ENCODE results near the gene PREPL. TPM values are rescaled to one million over a fixed set of nuclear protein-coding genes. Genes with fewer than 3 reads are reported as not detected.

Gene PREPL
- total RNA-seq, 6 experiments from 2014 or later = 13.6 to 20.8 (median 19.6) TPM

DNA sequence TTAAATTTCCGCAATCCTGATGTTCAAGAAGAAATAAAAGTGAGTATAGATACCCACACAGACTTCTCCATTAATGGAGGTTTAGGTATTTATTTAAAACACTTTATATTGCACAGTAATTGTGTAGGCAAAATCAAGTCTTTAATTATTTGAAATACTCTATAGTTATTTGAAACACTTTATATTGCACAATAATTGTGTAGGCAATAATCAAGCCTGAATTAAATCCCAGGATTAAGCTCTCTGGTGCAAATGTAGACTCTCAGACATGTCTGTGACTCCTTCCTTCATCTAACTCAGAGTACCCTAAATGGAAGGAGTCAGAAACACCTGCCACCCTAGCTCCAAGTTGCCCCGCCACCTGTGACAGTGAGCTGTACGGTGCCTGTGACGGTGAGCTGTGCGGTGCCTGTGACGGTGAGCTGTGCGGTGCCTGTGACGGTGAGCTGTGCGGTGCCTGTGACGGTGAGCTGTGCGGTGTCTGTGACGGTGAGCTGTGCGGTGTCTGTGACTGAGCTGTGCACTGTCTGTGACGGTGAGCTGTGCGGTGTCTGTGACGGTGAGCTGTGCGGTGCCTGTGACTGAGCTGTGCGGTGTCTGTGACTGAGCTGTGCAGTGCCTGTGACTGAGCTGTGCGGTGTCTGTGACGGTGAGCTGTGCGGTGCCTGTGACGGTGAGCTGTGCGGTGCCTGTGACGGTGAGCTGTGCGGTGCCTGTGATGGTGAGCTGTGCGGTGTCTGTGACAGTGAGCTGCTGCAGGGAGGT lies 75.0 kb downstream of the PREPL start:
- H3K4me1 ChIP-seq = peaks cover 0 to 32% (median 13%) of the 10 kb centered on the region in 4 donors
- WGBS (ENCODE audit: insufficient coverage, low coverage, low lambda C conversion rate, missing lambda C conversion rate) = 90% methylated on average over 21 of the region's 26 CpGs
- H3K4me3 ChIP-seq = no peak overlapping the region
- TF ChIP-seq POLR2A (IDR thresholded peaks at IDR 0.05) = no peak
- TF ChIP-seq, protein P1, sequence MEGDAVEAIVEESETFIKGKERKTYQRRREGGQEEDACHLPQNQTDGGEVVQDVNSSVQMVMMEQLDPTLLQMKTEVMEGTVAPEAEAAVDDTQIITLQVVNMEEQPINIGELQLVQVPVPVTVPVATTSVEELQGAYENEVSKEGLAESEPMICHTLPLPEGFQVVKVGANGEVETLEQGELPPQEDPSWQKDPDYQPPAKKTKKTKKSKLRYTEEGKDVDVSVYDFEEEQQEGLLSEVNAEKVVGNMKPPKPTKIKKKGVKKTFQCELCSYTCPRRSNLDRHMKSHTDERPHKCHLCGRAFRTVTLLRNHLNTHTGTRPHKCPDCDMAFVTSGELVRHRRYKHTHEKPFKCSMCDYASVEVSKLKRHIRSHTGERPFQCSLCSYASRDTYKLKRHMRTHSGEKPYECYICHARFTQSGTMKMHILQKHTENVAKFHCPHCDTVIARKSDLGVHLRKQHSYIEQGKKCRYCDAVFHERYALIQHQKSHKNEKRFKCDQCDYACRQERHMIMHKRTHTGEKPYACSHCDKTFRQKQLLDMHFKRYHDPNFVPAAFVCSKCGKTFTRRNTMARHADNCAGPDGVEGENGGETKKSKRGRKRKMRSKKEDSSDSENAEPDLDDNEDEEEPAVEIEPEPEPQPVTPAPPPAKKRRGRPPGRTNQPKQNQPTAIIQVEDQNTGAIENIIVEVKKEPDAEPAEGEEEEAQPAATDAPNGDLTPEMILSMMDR (IDR thresholded peaks at IDR 0.05) = no peak
- H3K27me3 ChIP-seq = no peaks in the 10 kb centered on the region
- no peaks in the 10 kb centered on the region for H3K36me3 ChIP-seq
- H3K27ac ChIP-seq = peak overlapping the region in 1 of 3 donors; percentile 90
- ATAC-seq (no peak), DNase-seq (no peak)
- intact Hi-C loops (cut with DNase I) = no loop called here
- H3K9me3 ChIP-seq = no peaks in the 10 kb centered on the region

DNA sequence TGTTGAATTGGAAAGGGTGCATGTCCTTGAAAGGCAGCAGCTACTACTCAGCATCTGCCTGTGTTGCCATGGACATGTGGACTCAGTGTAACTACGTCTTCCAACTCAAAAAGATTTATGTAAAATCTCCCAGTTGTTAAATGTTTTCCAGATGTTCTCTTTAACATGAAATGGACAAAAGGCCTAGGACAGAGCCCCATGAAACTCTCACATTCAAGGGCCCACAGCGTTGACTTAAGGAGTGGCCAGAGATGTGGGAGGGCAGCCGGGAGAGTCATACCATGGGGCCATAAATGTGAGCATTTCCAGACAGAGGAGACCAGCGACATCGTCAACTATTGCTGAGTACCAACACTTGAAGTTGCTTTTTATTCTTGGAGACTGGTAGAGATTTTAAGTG lies 76.1 kb downstream of the PREPL start:
- no peak for DNase-seq
- H3K27ac ChIP-seq = no peak overlapping the region
- no peak overlapping the region for H3K4me3 ChIP-seq
- H3K4me1 ChIP-seq = peaks cover 0 to 22% (median 9%) of the 10 kb centered on the region in 4 donors
- H3K27me3 ChIP-seq = no peaks in the 10 kb centered on the region
- TF ChIP-seq POLR2A (IDR thresholded peaks at IDR 0.05) = no peak
- TF ChIP-seq, protein P1 (IDR thresholded peaks at IDR 0.05) = no peak
- intact Hi-C loops (cut with DNase I) = no loop called here
- WGBS (ENCODE audit: insufficient coverage, low coverage, low lambda C conversion rate, missing lambda C conversion rate) = 95% methylated on average over 4 of the region's 5 CpGs
- ATAC-seq = no peak
- no peaks in the 10 kb centered on the region for H3K9me3 ChIP-seq
- no peaks in the 10 kb centered on the region for H3K36me3 ChIP-seq

DNA sequence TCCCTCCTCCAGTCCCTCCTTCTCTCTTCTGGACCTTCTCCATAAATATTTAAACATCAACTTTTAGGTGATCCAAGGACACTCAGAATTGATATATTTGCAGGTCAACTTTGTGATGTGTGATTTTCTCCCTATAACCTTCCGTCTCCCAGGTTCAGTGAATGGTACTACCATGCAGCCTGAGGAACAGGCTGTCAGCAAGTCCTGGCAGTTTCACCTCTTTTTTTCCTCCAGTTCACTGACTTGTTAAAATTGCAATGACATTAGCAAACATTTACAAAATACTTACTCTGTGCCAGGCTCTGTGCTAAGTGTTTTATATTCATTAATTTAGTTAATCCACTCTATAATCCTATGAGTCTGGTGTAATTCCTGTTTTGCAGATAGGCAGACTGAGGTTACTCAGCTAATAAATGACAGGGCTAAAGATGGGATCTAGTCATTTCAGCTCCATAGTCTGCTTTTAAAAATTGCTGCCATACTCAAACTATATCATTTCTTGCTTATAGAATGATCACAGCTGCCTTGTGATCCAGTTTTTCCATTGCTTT lies 78.1 kb downstream of the PREPL start:
- H3K4me1 ChIP-seq = peaks cover 0 to 28% (median 11%) of the 10 kb centered on the region in 4 donors
- H3K27me3 ChIP-seq = no peaks in the 10 kb centered on the region
- H3K9me3 ChIP-seq = no peaks in the 10 kb centered on the region
- H3K4me3 ChIP-seq = no peak overlapping the region
- no peaks in the 10 kb centered on the region for H3K36me3 ChIP-seq
- TF ChIP-seq, protein P1 (IDR thresholded peaks at IDR 0.05) = no peak
- TF ChIP-seq POLR2A (IDR thresholded peaks at IDR 0.05) = no peak
- intact Hi-C loops (cut with DNase I) = no loop called here
- WGBS (ENCODE audit: insufficient coverage, low coverage, low lambda C conversion rate, missing lambda C conversion rate) = 31% methylated on average over 1 of the region's 1 CpG
- H3K27ac ChIP-seq = no peak overlapping the region
- peak in 2 of 4 donors; percentile 7 to 19 for ATAC-seq
- no peak for DNase-seq

DNA sequence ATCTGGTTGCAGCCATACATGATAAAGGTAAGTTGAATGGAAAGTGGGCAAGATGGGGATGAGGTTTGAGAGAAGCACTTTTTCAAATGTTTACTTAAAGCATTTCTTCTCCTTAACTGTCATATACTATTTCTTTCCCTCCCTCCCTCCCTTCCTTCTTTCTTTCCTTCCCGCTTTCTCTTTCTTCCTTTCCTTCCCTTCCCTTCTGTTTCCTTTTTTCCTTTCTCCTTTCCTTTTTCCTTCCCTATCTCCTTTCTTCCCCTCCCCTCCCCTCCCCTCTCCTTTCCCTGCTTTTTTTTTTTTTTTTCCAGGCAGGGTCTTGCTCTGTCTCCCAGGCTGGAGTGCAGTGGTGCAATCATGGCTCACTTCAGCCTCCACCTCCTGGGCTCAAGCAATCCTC lies 80.4 kb downstream of the PREPL start:
- Histone ChIP-seq H3K36me3 (no peaks in the 10 kb centered on the region), H3K9me3 (no peaks in the 10 kb centered on the region), H3K27ac (no peak overlapping the region), H3K4me3 (no peak overlapping the region), H3K27me3 (no peaks in the 10 kb centered on the region), H3K4me1 (peaks cover 0 to 20% (median 7%) of the 10 kb centered on the region in 4 donors)
- TF ChIP-seq, protein P1 (IDR thresholded peaks at IDR 0.05) = no peak
- TF ChIP-seq POLR2A (IDR thresholded peaks at IDR 0.05) = no peak
- DNase-seq (no peak), ATAC-seq (no peak)
- intact Hi-C loops (cut with DNase I) = no loop called here
- WGBS (ENCODE audit: insufficient coverage, low coverage, low lambda C conversion rate, missing lambda C conversion rate) = 64% methylated on average over 1 of the region's 1 CpG

Measured in right lobe of liver (tissue), 6 donors.